Mesodermal cell (in vitro differentiated cells): ENCODE results near the gene FAM114A1.
A peak's percentile ranks its signal among the peaks of the same experiment; 100 is the strongest.

ENCODE experiments used
- H3K27ac ChIP-seq: 2 replicates; pipeline ENCODE4 v1.7.0; 2013; ENCODE audit warnings: mild to moderate bottlenecking, low read depth, low read length, moderate library complexity; ENCODE audit not compliant: severe bottlenecking
- H3K36me3 ChIP-seq: 2 replicates; pipeline ENCODE4 v1.7.1; 2013; ENCODE audit warnings: mild to moderate bottlenecking, low read length, moderate library complexity; ENCODE audit not compliant: control insufficient read depth, insufficient read depth
- H3K4me1 ChIP-seq: one replicate; pipeline ENCODE4 v1.7.1; 2013; ENCODE audit warnings: mild to moderate bottlenecking, low read length; ENCODE audit not compliant: insufficient read depth, control insufficient read depth, poor library complexity, severe bottlenecking
- H3K4me3 ChIP-seq: 2 replicates; pipeline ENCODE4 v1.7.0; 2013; ENCODE audit warnings: low read length, control low read depth, mild to moderate bottlenecking; ENCODE audit not compliant: insufficient read depth, poor library complexity, severe bottlenecking; ENCODE audit errors: extremely low read depth
- H3K9me3 ChIP-seq: 2 replicates; pipeline ENCODE4 v1.7.1; 2013; ENCODE audit warnings: mild to moderate bottlenecking, low read length, moderate library complexity; ENCODE audit not compliant: control insufficient read depth
- WGBS, 2 experiments: methylation state at CpG; one replicate each; pipeline ENCODE4 v1.1.5; 2013; ENCODE audit warnings: missing lambda C conversion rate in 2 of 2; ENCODE audit not compliant: insufficient coverage in 2 of 2; 5-methylcytosine and 5-hydroxymethylcytosine counted together

FAM114A1 gene

DNA sequence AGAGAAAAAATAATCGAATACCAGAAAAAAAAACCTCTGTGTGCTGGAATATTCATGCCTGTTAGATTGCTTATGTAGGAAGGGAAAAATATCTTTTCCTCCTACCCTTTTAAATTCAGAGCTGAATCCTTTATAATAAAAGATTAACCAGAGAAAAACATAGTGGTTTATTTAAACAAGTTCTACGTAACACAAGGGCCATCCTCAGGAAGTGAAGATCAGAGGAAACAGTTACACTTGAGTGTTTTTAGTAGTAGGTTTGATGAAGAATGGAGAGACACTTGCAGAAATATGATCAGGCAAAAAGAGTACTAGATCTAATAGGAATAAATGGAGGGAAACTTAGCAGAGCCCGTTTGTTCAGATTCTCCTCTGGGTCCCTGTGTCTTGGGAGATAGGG lies 98.3 kb downstream of the FAM114A1 start:
- Histone ChIP-seq H3K4me1 (peaks cover 5% of the 10 kb centered on the region), H3K9me3 (peaks cover 15% of the 10 kb centered on the region), H3K4me3 (no peak overlapping the region), H3K36me3 (no peaks in the 10 kb centered on the region), H3K27ac (no peak overlapping the region)
- WGBS, 2 experiments, result 90 to 94% methylated on average over 2 of the region's 3 CpGs

DNA sequence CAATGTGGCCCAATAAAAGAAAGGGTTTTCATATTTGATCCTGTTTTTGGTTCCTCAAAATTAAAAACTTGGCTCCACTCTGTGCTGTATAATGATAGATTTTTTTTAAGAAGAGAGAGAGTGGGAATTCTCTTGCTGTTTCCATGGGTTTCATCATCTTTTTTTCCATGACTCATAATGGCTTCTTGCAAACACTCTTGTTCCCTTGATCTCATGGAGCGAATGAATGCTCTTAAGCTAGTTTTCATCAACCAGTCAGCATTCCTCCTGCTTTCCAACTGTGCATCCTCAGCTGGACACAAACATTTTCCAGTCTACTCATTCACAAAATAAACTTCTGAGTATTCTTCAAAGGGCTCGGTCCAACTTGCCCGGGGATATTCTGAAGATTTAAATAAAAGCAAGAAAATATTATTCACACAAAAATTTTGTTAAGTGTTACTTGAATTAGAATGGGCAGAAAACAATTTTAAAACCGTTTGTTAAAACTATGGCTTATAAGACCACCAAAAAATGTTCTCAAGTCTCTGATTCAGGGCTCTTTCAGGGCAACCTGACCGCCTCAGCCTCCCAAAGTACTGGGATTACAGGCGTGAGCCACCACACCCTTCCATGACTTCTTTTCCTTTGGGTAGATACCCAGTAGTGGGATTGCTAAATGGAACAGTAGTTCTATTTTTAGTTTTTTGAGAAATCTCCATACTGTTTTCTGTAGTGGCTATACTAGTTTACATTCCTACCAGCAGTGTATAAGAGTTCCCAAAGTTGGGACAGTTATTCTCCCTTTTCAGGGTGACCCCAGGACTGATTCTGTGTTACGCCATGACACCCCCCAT lies 99.9 kb downstream of the FAM114A1 start:
- Histone ChIP-seq H3K36me3 (no peaks in the 10 kb centered on the region), H3K9me3 (peaks cover 10% of the 10 kb centered on the region), H3K4me3 (no peak overlapping the region), H3K27ac (peak overlapping the region; percentile 98), H3K4me1 (peaks cover 5% of the 10 kb centered on the region)
- 90% methylated on average over 2 to 4 of the region's 7 CpGs for WGBS, 2 experiments

DNA sequence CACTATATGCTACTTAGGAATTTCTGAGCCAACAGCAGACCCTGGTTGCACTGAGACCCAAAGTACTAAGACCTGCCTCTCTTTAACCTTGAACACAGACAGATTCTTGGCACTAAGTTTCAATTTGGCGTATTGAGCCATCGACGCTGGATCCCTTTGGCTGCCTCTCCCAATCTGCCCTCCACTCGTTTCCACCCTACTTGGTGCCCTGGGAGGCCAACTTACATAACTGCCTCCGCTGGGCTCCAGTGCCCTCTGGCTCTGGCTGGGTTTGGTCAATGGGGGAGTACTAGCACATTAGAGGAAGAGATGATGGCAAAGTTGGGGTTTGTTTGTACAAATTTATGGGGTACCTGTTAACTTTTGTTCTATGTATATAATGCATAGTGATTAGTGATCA lies 101.1 kb downstream of the FAM114A1 start:
- Histone ChIP-seq H3K9me3 (peaks cover 10% of the 10 kb centered on the region), H3K36me3 (no peaks in the 10 kb centered on the region), H3K4me1 (peaks cover 5% of the 10 kb centered on the region), H3K4me3 (no peak overlapping the region), H3K27ac (no peak overlapping the region)
- 87 to 100% methylated on average over 3 to 4 of the region's 5 CpGs for WGBS, 2 experiments

- H3K9me3 ChIP-seq, result no peaks in the 10 kb centered on the region
- no peak overlapping the region for H3K4me3 ChIP-seq
- no peaks in the 10 kb centered on the region for H3K4me1 ChIP-seq
- H3K36me3 ChIP-seq, result no peaks in the 10 kb centered on the region
- WGBS, 2 experiments, result 92 to 97% methylated on average over 7 of the region's 7 CpGs
- no peak overlapping the region for H3K27ac ChIP-seq
Measured at GRCh38 chr4:38976308-38976707, 108.7 kb downstream of the FAM114A1 start.

- Histone ChIP-seq H3K36me3 (no peaks in the 10 kb centered on the region), H3K4me1 (peaks cover 2% of the 10 kb centered on the region), H3K9me3 (no peaks in the 10 kb centered on the region), H3K4me3 (no peak overlapping the region), H3K27ac (no peak overlapping the region)
- 82 to 89% methylated on average over 1 to 3 of the region's 4 CpGs for WGBS, 2 experiments
Measured at GRCh38 chr4:38979081-38979480, 111.5 kb downstream of the FAM114A1 start.

GRCh38 chr4:38979511-38980230 lies 112.1 kb downstream of the FAM114A1 start:
- Histone ChIP-seq H3K27ac (no peak overlapping the region), H3K9me3 (no peaks in the 10 kb centered on the region), H3K36me3 (no peaks in the 10 kb centered on the region), H3K4me3 (no peak overlapping the region), H3K4me1 (peaks cover 8% of the 10 kb centered on the region)
- WGBS, 2 experiments, result 92% methylated on average over 3 of the region's 3 CpGs

DNA sequence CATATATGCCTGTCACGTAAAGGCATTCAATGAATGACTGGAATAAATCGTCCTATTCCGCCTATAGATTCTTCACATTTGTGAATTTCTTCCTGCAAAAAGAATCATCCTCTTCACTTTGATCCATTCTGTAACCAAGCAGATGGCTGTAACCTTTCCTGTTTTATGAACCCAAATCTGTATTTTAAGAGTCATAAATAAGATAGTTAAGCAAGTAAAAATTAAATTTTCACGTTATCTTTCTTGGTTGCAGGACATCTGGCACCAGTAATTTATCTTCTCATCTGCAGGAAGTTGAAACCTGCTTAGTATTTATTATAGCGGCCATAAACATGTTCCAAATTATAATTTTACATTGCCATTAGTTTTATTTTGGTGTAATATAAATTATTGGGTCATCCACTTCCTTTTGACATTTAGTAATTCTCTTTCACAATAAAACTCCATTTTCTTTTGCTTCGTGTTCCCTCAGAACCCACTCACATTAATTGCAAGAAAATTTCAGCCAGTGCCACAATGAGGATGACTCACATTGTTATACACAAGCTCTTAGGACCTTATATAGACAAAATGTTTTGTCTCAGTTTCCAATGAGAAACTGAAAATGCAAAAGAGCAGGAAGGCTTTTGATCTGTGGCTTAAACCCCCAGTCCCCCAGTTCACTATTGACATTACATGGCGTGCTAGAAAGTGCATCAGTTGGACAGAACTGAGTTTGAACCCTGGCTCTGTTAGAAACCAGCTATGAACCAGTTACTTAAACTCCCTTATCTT lies 113.5 kb downstream of the FAM114A1 start:
- 84 to 98% methylated on average over 5 to 6 of the region's 7 CpGs for WGBS, 2 experiments
- Histone ChIP-seq H3K4me1 (peaks cover 22% of the 10 kb centered on the region), H3K27ac (no peak overlapping the region), H3K9me3 (no peaks in the 10 kb centered on the region), H3K4me3 (no peak overlapping the region), H3K36me3 (no peaks in the 10 kb centered on the region)

GRCh38 chr4:38982361-38983095 lies 114.9 kb downstream of the FAM114A1 start:
- WGBS, 2 experiments, result 100% methylated on average over 1 to 3 of the region's 5 CpGs
- Histone ChIP-seq H3K4me3 (no peak overlapping the region), H3K36me3 (no peaks in the 10 kb centered on the region), H3K9me3 (no peaks in the 10 kb centered on the region), H3K27ac (no peak overlapping the region), H3K4me1 (peaks cover 24% of the 10 kb centered on the region)

- 75 to 91% methylated on average over 5 to 6 of the region's 6 CpGs for WGBS, 2 experiments
- Histone ChIP-seq H3K4me1 (peaks cover 24% of the 10 kb centered on the region), H3K9me3 (no peaks in the 10 kb centered on the region), H3K4me3 (no peak overlapping the region), H3K36me3 (no peaks in the 10 kb centered on the region), H3K27ac (no peak overlapping the region)
Measured at GRCh38 chr4:38983291-38983690, 115.7 kb downstream of the FAM114A1 start.
